ENCODE results near the gene PLD1. TPM values are rescaled to one million over a fixed set of nuclear protein-coding genes. Genes with fewer than 3 reads are reported as not detected.
A peak's percentile ranks its signal among the peaks of the same experiment; 100 is the strongest.

PLD1 gene
- total RNA-seq, 4 donors from 2014 or later: 49.0 to 66.0 (median 55.1) TPM

DNA sequence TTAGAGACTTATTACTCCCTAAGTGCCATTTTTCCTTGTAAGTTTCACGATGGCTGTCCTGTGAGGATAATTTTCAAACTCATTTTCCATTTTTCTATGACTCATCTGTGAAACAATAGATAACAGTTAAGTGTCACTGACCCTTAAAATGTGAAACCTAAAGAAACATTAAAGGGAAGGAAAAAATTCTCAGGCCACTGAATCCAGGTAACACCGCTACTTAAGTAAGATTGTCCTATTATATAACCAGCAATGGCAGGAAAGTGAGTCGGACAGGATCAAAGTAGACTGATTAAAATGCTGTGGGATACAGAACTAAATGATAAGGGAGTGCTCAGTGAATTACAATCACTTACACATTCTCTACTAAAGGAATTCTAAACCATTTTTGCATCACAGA lies 12.4 kb downstream of the PLD1 start:
- 71% methylated on average over 3 of the region's 3 CpGs for WGBS
- Histone ChIP-seq H3K4me1 (peaks cover 37% of the 10 kb centered on the region), H3K27ac (peak overlapping the region; percentile 10), H3K36me3 (no peaks in the 10 kb centered on the region), H3K27me3 (no peaks in the 10 kb centered on the region), H3K9me3 (no peaks in the 10 kb centered on the region), H3K4me3 (no peak overlapping the region)
- no peak for DNase-seq (ENCODE audit: low spot score in 2 of 2)
- TF ChIP-seq, protein P1, sequence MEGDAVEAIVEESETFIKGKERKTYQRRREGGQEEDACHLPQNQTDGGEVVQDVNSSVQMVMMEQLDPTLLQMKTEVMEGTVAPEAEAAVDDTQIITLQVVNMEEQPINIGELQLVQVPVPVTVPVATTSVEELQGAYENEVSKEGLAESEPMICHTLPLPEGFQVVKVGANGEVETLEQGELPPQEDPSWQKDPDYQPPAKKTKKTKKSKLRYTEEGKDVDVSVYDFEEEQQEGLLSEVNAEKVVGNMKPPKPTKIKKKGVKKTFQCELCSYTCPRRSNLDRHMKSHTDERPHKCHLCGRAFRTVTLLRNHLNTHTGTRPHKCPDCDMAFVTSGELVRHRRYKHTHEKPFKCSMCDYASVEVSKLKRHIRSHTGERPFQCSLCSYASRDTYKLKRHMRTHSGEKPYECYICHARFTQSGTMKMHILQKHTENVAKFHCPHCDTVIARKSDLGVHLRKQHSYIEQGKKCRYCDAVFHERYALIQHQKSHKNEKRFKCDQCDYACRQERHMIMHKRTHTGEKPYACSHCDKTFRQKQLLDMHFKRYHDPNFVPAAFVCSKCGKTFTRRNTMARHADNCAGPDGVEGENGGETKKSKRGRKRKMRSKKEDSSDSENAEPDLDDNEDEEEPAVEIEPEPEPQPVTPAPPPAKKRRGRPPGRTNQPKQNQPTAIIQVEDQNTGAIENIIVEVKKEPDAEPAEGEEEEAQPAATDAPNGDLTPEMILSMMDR (IDR thresholded peaks at IDR 0.05): no peak
- TF ChIP-seq EP300 (IDR thresholded peaks at IDR 0.05): no peak
- no peak for TF ChIP-seq POLR2AphosphoS5 (IDR thresholded peaks at IDR 0.05)
- no peak for TF ChIP-seq POLR2A (IDR thresholded peaks at IDR 0.05)

GRCh38 chr3:171797265-171797679 lies 13.0 kb downstream of the PLD1 start:
- peak overlapping the region; percentile 10 for H3K27ac ChIP-seq
- H3K9me3 ChIP-seq: no peaks in the 10 kb centered on the region
- no peak for TF ChIP-seq EP300 (IDR thresholded peaks at IDR 0.05)
- no peak for TF ChIP-seq POLR2A (IDR thresholded peaks at IDR 0.05)
- no peak for TF ChIP-seq POLR2AphosphoS5 (IDR thresholded peaks at IDR 0.05)
- TF ChIP-seq, protein P1 (IDR thresholded peaks at IDR 0.05): no peak
- no peaks in the 10 kb centered on the region for H3K27me3 ChIP-seq
- H3K4me3 ChIP-seq: no peak overlapping the region
- peaks cover 38% of the 10 kb centered on the region for H3K4me1 ChIP-seq
- DNase-seq (ENCODE audit: low spot score in 2 of 2): no peak
- no peaks in the 10 kb centered on the region for H3K36me3 ChIP-seq
- WGBS: 33% methylated on average over 1 of the region's 1 CpG

DNA sequence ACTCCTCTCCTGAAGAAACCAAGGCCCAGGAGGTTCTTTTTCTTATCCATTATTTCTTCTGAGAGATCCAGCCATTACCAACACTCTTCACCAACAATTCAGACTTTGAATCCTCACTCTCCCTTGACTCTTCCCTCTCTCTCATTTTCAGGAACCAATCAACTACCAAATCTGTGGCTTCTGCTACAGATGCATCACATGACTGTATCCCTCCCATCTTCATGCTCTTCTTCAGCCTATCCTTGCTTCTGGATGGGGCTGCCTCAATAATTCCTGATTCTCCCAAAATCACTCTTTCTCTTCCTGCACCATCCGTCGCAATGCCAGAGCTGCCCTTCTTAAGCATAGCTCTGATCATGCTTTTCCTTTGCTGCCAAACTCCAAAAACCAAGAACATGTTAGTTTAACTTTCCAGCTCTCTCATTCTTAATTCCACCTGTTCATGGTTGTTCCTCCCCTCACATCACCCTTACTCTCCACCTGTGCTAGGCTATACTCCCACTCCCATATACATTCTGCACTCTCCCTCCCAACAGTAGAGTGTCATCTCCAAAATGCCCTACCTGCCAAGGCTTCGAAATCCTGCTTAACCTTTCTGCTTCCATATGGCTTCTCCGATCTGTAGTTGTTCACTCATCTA lies 13.5 kb downstream of the PLD1 start:
- no peaks in the 10 kb centered on the region for H3K36me3 ChIP-seq
- H3K4me3 ChIP-seq: no peak overlapping the region
- H3K27me3 ChIP-seq: no peaks in the 10 kb centered on the region
- peak overlapping the region; percentile 51 for H3K27ac ChIP-seq
- H3K4me1 ChIP-seq: peaks cover 38% of the 10 kb centered on the region
- TF ChIP-seq POLR2A (IDR thresholded peaks at IDR 0.05): no peak
- H3K9me3 ChIP-seq: no peaks in the 10 kb centered on the region
- DNase-seq (ENCODE audit: low spot score in 2 of 2): no peak
- WGBS: 82% methylated on average over 4 of the region's 4 CpGs

DNA sequence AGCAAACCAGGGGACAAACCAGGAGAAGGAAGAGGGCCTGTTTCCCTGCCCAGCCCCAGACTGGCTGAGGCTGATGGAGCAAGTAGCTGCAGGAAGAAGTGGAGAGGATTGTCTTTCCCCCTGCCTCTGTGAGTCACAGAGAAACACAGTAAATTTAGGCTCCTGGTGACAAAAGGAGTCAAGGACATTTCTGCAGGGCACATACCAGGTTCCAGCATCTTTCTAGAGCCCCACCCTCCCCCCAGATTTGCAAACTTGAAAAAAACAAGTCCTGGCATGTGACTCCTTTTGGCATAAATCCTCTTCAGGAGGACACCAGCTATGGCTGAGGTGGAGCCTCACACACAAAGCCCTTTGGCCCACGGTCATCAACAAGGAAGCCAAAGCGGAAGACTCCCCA lies 17.8 kb downstream of the PLD1 start:
- Histone ChIP-seq H3K4me1 (peaks cover 61% of the 10 kb centered on the region), H3K9me3 (no peaks in the 10 kb centered on the region), H3K4me3 (no peak overlapping the region), H3K27me3 (no peaks in the 10 kb centered on the region), H3K27ac (peak overlapping the region; percentile 74), H3K36me3 (no peaks in the 10 kb centered on the region)
- WGBS: 86% methylated on average over 2 of the region's 2 CpGs
- no peak for DNase-seq (ENCODE audit: low spot score in 2 of 2)
- no peak for TF ChIP-seq EP300 (IDR thresholded peaks at IDR 0.05)
- no peak for TF ChIP-seq POLR2AphosphoS5 (IDR thresholded peaks at IDR 0.05)
- TF ChIP-seq, protein P1 (IDR thresholded peaks at IDR 0.05): no peak

DNA sequence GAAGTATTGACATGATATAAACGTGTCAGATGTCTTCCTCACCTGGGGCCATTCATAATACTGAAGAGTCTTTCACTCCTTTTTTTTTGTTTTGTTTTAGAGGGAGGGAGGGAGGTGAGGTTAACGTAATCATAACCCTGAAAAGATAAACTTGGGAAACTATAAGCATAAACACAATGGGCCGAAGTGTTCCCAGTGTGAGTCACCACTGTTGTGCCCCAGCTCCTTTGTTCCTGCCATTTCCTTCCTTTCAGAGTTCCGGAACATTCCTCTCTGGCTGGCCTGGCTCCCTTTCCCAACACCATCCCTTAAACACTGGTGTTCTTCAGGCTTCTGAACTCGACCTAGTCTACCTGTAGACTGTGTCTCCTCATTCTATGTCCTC lies 18.6 kb downstream of the PLD1 start:
- no peak for TF ChIP-seq POLR2A (IDR thresholded peaks at IDR 0.05)
- TF ChIP-seq EP300 (IDR thresholded peaks at IDR 0.05): no peak
- TF ChIP-seq, protein P1 (IDR thresholded peaks at IDR 0.05): no peak
- TF ChIP-seq POLR2AphosphoS5 (IDR thresholded peaks at IDR 0.05): no peak
- Histone ChIP-seq H3K27ac (peak overlapping the region; percentile 74), H3K9me3 (no peaks in the 10 kb centered on the region), H3K36me3 (no peaks in the 10 kb centered on the region), H3K4me3 (no peak overlapping the region), H3K4me1 (peaks cover 52% of the 10 kb centered on the region), H3K27me3 (no peaks in the 10 kb centered on the region)
- 47% methylated on average over 5 of the region's 5 CpGs for WGBS
- DNase-seq (ENCODE audit: low spot score in 2 of 2): no peak
